ENCODE results near the gene ATP2C2.

GRCh38 chr16:84489131-84489530 lies 120.8 kb downstream of the ATP2C2 start:
- TF ChIP-seq CTCF (conservative IDR thresholded peaks at IDR 0.05; ENCODE audit: low read depth in 2 of 2) = no peak
- TF ChIP-seq EZH2 (IDR thresholded peaks at IDR 0.05; ENCODE audit: low read depth, unreplicated experiment) = no peak
- TF ChIP-seq REST (IDR thresholded peaks at IDR 0.05; ENCODE audit: unreplicated experiment) = no peak
- TF ChIP-seq CREB1 (CRISPR knock-in tag; IDR thresholded peaks at IDR 0.05; ENCODE audit: low read depth) = no peak
- TF ChIP-seq ETS1 (IDR thresholded peaks at IDR 0.05) = no peak
